Measurements from ENCODE around the gene C2CD3. TPM values are rescaled to one million over a fixed set of nuclear protein-coding genes. Genes with fewer than 3 reads are reported as not detected.

The C2CD3 gene
- total and polyA plus RNA-seq, 3 experiments from 2014 or later, result 9.1 to 41.7 (median 35.6) TPM

DNA sequence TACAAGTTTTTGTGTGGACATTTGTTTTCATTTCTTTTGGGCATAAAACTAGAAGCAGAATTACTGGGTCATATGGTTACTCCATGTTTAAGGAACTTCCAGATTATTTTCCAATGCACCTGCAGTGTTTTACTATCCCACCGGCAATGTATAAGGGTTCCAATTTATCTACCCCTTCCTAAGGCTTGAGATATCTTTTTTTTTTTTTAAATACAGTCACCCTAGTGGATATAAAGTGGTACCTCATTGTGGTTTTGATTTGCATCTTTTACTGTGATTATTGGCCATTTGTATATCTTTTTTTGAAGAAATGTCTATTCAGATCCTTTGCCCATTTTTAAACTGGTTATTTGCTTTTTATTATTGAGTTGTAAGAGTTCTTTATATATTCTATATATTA lies 127.4 kb downstream of the C2CD3 start:
- H3K36me3 Mint-ChIP-seq, result peaks cover 16 to 78% (median 31%) of the 10 kb centered on the region in 3 donors
- no peak for DNase-seq
- peak overlapping the region in 1 of 8 donors; percentile 52 for H3K27ac Mint-ChIP-seq
- H3K27me3 ChIP-seq (ENCODE audit: insufficient read depth, low read length, poor library complexity, severe bottlenecking), result no peaks in the 10 kb centered on the region
- H3K4me3 Mint-ChIP-seq, result no peak overlapping the region
- H3K27ac ChIP-seq (ENCODE audit: low read depth, low read length), result no peak overlapping the region
- H3K4me1 Mint-ChIP-seq, result peaks cover 0 to 4% (median 0%) of the 10 kb centered on the region in 3 donors
- H3K4me1 ChIP-seq (ENCODE audit: insufficient read depth, low read length), result no peaks in the 10 kb centered on the region
- no peaks in the 10 kb centered on the region for H3K9me3 Mint-ChIP-seq
- POLR2A ChIA-PET, result no interaction called here
- H3K4me3 ChIP-seq (ENCODE audit: low read length), result no peak overlapping the region
- CTCF ChIA-PET, result no interaction called here
- peaks cover 13% of the 10 kb centered on the region for H3K36me3 ChIP-seq (ENCODE audit: insufficient read depth, low read length)
- no peaks in the 10 kb centered on the region for H3K9me3 ChIP-seq (ENCODE audit: low read length)
- H3K27me3 Mint-ChIP-seq, result no peaks in the 10 kb centered on the region

DNA sequence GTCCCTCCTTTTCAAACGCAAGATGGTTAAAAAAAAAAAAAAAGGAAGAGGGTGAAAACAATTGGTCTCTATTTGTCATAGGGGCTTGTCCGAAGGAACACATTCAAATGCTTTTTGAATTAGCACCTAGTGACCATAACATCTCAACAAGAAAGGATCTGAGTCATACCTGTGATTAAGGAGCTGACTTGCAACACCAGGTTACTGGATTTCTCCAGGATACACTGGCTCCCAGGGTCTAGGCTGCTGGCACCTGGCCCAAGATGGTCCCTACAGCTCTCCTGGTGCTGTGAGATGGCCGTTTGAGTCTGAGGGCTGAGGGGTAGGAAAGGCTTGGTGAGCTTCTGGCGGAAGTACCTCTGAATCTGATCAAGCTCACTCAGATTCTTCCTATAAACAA lies 133.5 kb downstream of the C2CD3 start:
- Histone ChIP-seq H3K4me1 (ENCODE audit: insufficient read depth, low read length) (no peaks in the 10 kb centered on the region), H3K27ac (ENCODE audit: low read depth, low read length) (no peak overlapping the region), H3K9me3 (ENCODE audit: low read length) (no peaks in the 10 kb centered on the region), H3K36me3 (ENCODE audit: insufficient read depth, low read length) (peaks cover 29% of the 10 kb centered on the region), H3K27me3 (ENCODE audit: insufficient read depth, low read length, poor library complexity, severe bottlenecking) (no peaks in the 10 kb centered on the region), H3K4me3 (ENCODE audit: low read length) (no peak overlapping the region)
- H3K4me1 Mint-ChIP-seq, result peaks cover 0 to 3% (median 2%) of the 10 kb centered on the region in 3 donors
- POLR2A ChIA-PET, result no interaction called here
- H3K36me3 Mint-ChIP-seq, result peaks cover 9 to 92% (median 26%) of the 10 kb centered on the region in 3 donors
- DNase-seq, result no peak
- no peaks in the 10 kb centered on the region for H3K9me3 Mint-ChIP-seq
- no peaks in the 10 kb centered on the region for H3K27me3 Mint-ChIP-seq
- CTCF ChIA-PET, result no interaction called here
- no peak overlapping the region for H3K4me3 Mint-ChIP-seq
- H3K27ac Mint-ChIP-seq, result peak overlapping the region in 2 of 8 donors; percentile 5 to 75

DNA sequence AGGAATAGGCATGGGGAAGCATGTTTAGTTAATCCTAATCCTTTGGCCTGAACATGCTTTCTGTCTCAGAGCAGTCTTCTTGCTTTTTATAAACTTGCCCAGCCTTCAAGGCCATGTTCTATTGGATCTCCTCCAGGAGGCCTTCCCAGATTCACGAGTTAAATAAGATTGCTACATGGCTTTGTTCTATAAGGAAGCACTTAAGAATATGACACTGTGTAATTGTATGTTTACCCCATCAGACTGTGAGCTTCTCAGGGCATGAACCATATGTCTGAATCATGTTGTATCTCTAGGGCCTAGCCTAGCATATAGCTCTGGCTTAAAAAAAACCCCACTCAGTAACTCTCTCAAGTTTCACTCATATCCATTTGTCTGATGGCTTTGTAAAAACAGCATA lies 135.5 kb downstream of the C2CD3 start:
- no peaks in the 10 kb centered on the region for H3K27me3 Mint-ChIP-seq
- Histone ChIP-seq H3K4me3 (ENCODE audit: low read length) (no peak overlapping the region), H3K36me3 (ENCODE audit: insufficient read depth, low read length) (peaks cover 16% of the 10 kb centered on the region), H3K27ac (ENCODE audit: low read depth, low read length) (no peak overlapping the region), H3K9me3 (ENCODE audit: low read length) (no peaks in the 10 kb centered on the region), H3K27me3 (ENCODE audit: insufficient read depth, low read length, poor library complexity, severe bottlenecking) (no peaks in the 10 kb centered on the region), H3K4me1 (ENCODE audit: insufficient read depth, low read length) (peaks cover 12% of the 10 kb centered on the region)
- CTCF ChIA-PET, result interaction anchor here (1.0 to 4.2 kb wide), 2 partner anchors 56 to 71 kb away, joined by 3 to 17 read pairs; no protein-coding TSS in a partner anchor
- H3K27ac Mint-ChIP-seq, result peak overlapping the region in 5 of 8 donors; percentile 3 to 83 (median 17)
- H3K36me3 Mint-ChIP-seq, result peaks cover 0 to 77% (median 18%) of the 10 kb centered on the region in 3 donors
- H3K9me3 Mint-ChIP-seq, result no peaks in the 10 kb centered on the region
- no peak for DNase-seq
- H3K4me1 Mint-ChIP-seq, result peaks cover 14 to 21% (median 19%) of the 10 kb centered on the region in 3 donors
- H3K4me3 Mint-ChIP-seq, result no peak overlapping the region
- POLR2A ChIA-PET, result interaction anchor here (1.4 kb wide), 1 partner anchor 53 kb away, joined by 3 read pairs; the partner anchor contains the start of gene UCP2

DNA sequence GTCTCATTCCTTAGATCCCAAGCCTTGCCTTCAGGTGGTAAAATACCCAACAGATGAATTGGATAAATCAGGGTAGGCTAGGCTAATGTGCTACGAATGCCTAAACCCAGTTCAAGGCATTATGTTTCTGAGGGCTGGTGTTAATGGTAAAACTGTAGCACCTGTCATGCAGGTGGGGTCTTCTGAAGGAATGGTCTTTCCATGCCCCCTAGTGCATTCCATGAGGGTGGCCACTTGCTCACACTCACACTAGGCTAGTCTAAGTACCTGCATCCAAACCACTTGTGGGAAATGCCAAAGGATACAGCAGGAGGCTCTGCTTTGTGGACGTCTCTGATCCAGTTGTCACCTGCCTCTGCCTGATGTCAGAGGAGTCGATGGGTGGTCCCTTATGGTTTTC lies 137.8 kb downstream of the C2CD3 start:
- Histone ChIP-seq H3K36me3 (ENCODE audit: insufficient read depth, low read length) (peaks cover 16% of the 10 kb centered on the region), H3K27ac (ENCODE audit: low read depth, low read length) (no peak overlapping the region), H3K4me3 (ENCODE audit: low read length) (no peak overlapping the region), H3K27me3 (ENCODE audit: insufficient read depth, low read length, poor library complexity, severe bottlenecking) (no peaks in the 10 kb centered on the region), H3K4me1 (ENCODE audit: insufficient read depth, low read length) (peaks cover 15% of the 10 kb centered on the region), H3K9me3 (ENCODE audit: low read length) (no peaks in the 10 kb centered on the region)
- POLR2A ChIA-PET, result interaction anchor here (1.2 to 1.4 kb wide), 2 partner anchors 38 to 53 kb away, joined by 4 read pairs; no protein-coding TSS in a partner anchor
- CTCF ChIA-PET, result interaction anchor here (0.7 to 4.2 kb wide), 8 partner anchors 12 to 69 kb away, joined by 3 to 17 read pairs (median 3); no protein-coding TSS in a partner anchor
- peaks cover 23 to 33% (median 31%) of the 10 kb centered on the region in 3 donors for H3K4me1 Mint-ChIP-seq
- no peaks in the 10 kb centered on the region for H3K9me3 Mint-ChIP-seq
- H3K36me3 Mint-ChIP-seq, result peaks cover 0 to 69% (median 20%) of the 10 kb centered on the region in 3 donors
- peak overlapping the region in 6 of 8 donors; percentile 24 to 76 (median 48) for H3K27ac Mint-ChIP-seq
- no peaks in the 10 kb centered on the region for H3K27me3 Mint-ChIP-seq
- no peak overlapping the region for H3K4me3 Mint-ChIP-seq
- peak in 1 of 5 donors; percentile 54 for DNase-seq

DNA sequence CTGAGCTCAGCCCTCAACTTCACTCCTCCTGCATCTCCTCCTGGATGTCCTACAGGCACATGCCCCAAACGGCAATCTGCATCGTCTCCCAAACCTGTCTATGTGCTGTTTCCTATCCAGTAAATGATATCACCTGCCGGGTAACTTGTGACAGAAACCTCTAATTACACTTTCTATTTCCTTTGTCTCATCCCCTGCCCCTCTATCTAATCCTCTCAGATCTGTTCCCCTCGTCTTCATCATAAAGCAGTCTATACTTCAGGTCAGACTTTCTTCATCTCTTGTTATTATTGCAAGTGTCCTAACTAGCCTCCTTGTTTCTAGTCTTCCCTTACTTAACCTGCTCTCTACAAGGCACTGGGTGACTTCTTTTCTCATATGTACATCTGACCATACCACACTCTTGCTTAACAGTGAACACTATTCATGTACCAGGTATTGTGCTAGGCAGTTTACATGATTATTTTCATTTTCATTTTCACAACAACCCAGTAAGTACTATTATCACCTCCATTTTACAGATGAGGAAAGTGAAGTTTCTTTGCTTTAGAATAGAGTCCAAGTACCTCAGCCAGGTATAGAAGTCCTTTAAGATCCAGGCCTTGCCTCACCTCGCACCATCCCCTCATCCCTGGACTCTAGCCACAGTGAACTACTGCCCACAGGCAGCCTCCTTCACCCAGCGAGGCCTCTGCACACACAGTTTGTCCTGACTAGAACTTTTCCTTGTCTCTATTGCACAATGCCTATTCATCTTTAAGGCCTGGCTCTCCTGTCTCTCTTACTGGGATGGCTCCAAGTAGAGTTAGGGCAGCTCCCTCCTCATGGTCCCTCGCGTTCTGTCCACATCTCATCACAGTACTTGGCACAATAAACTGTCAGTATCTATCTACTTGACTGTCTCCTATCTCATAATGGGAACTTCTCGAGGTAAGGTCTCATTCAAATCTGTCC lies 139.8 kb downstream of the C2CD3 start:
- no peaks in the 10 kb centered on the region for H3K27me3 Mint-ChIP-seq
- H3K27ac Mint-ChIP-seq, result peak overlapping the region; percentile 73 to 99 (median 84)
- DNase-seq, result no peak
- no peaks in the 10 kb centered on the region for H3K27me3 ChIP-seq (ENCODE audit: insufficient read depth, low read length, poor library complexity, severe bottlenecking)
- ChIA-PET POLR2A (no interaction called here), CTCF (interaction anchor here (0.6 to 1.1 kb wide), 4 partner anchors 17 to 66 kb away, joined by 3 to 4 read pairs (median 3); no protein-coding TSS in a partner anchor)
- H3K36me3 ChIP-seq (ENCODE audit: insufficient read depth, low read length), result peaks cover 7% of the 10 kb centered on the region
- H3K36me3 Mint-ChIP-seq, result peaks cover 11 to 58% (median 19%) of the 10 kb centered on the region in 3 donors
- peak overlapping the region; percentile 15 for H3K4me3 ChIP-seq (ENCODE audit: low read length)
- no peaks in the 10 kb centered on the region for H3K9me3 Mint-ChIP-seq
- H3K9me3 ChIP-seq (ENCODE audit: low read length), result no peaks in the 10 kb centered on the region
- no peak overlapping the region for H3K27ac ChIP-seq (ENCODE audit: low read depth, low read length)
- H3K4me3 Mint-ChIP-seq, result peak overlapping the region; percentile 27 to 79 (median 69)
- peaks cover 23 to 38% (median 36%) of the 10 kb centered on the region in 3 donors for H3K4me1 Mint-ChIP-seq
- peaks cover 15% of the 10 kb centered on the region for H3K4me1 ChIP-seq (ENCODE audit: insufficient read depth, low read length)

DNA sequence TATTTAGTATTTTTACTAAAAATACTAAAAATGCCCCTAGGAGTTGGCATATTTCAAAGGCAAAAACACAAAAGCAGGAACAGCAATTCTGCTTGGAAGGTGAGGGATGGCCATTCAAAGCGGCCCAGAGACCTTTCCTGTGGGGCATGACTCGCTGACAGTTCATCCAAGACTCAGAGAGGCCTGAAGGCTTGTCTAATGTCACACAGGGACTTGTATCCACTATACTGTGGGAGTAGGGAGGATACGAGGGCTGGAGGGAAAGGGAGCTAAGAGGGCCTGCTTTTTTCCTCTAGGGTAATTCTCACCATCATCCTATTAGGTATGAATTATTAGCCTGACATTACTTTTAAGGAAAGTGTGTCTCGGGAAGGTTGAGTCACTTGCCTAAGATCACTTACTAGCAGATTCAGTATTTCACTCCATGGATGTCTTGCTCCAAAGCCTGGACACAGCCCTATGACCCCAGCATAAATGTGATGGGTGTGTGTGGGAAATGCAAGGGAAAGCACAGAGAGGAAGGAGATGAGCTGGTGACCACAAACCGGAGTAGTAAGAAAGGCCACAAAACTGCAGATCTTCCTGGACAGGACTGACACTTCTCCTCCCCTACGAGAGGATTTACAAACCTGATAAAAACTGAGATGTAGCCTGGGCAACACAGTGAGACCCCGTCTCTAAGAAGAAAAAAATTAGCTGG lies 145.2 kb downstream of the C2CD3 start:
- H3K27ac ChIP-seq (ENCODE audit: low read depth, low read length), result no peak overlapping the region
- Mint-ChIP-seq H3K4me3 (peak overlapping the region in 2 of 7 donors; percentile 11 to 29), H3K27ac (peak overlapping the region in 5 of 8 donors; percentile 11 to 75 (median 40)), H3K9me3 (no peaks in the 10 kb centered on the region), H3K36me3 (peaks cover 22 to 42% (median 22%) of the 10 kb centered on the region in 3 donors), H3K27me3 (no peaks in the 10 kb centered on the region), H3K4me1 (peaks cover 20 to 38% (median 26%) of the 10 kb centered on the region in 3 donors)
- H3K4me1 ChIP-seq (ENCODE audit: insufficient read depth, low read length), result peaks cover 14% of the 10 kb centered on the region
- DNase-seq, result no peak
- no peaks in the 10 kb centered on the region for H3K36me3 ChIP-seq (ENCODE audit: insufficient read depth, low read length)
- no peaks in the 10 kb centered on the region for H3K9me3 ChIP-seq (ENCODE audit: low read length)
- no peak overlapping the region for H3K4me3 ChIP-seq (ENCODE audit: low read length)
- POLR2A ChIA-PET, result no interaction called here
- CTCF ChIA-PET, result interaction anchor here (0.6 to 1.4 kb wide), 3 partner anchors 12 to 61 kb away, joined by 3 read pairs; no protein-coding TSS in a partner anchor
- no peaks in the 10 kb centered on the region for H3K27me3 ChIP-seq (ENCODE audit: insufficient read depth, low read length, poor library complexity, severe bottlenecking)

DNA sequence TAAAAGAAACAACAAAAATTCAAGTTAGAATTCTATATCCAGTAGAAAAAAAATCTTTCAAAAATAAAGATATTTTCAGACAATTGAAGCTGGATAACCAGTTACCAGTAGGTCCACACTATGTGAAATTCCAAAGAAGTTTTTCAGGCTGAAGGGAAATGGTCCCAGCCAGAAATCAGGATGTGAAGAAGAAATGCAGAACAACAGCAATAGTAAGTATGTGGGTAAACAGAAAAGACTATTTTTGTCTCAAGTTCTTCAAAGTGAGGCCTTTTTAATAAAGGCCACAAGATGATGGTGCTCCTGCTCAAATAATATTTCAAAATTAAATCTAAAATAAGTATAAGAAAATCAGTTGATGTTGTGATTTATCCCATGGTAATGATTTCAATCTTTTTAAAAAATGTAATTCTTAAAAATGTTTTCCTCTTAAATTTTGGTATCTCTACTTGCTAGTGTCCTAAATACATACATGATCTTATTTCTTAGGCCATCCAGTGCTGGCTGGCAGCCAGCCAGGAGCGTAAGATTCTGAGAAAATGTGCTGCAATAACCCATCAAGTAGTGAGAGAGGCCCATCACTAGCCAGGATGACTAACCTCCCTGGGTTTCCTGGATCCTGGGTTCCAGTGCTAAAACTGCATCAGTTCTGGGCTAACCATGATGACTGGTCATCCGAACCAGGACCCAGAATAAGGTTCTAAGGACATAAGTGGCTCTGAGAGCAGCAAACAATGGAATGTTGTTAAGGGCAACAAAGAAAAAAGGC lies 146.4 kb downstream of the C2CD3 start:
- H3K9me3 ChIP-seq (ENCODE audit: low read length), result no peaks in the 10 kb centered on the region
- peaks cover 20% of the 10 kb centered on the region for H3K4me1 ChIP-seq (ENCODE audit: insufficient read depth, low read length)
- H3K4me1 Mint-ChIP-seq, result peaks cover 13 to 28% (median 17%) of the 10 kb centered on the region in 3 donors
- no peak overlapping the region for H3K27ac ChIP-seq (ENCODE audit: low read depth, low read length)
- no peak for DNase-seq
- H3K27ac Mint-ChIP-seq, result peak overlapping the region in 2 of 8 donors; percentile 25 to 49
- no peak overlapping the region for H3K4me3 ChIP-seq (ENCODE audit: low read length)
- peaks cover 22 to 42% (median 22%) of the 10 kb centered on the region in 3 donors for H3K36me3 Mint-ChIP-seq
- no peaks in the 10 kb centered on the region for H3K9me3 Mint-ChIP-seq
- no peaks in the 10 kb centered on the region for H3K27me3 Mint-ChIP-seq
- H3K4me3 Mint-ChIP-seq, result no peak overlapping the region
- POLR2A ChIA-PET, result no interaction called here
- no peaks in the 10 kb centered on the region for H3K27me3 ChIP-seq (ENCODE audit: insufficient read depth, low read length, poor library complexity, severe bottlenecking)
- H3K36me3 ChIP-seq (ENCODE audit: insufficient read depth, low read length), result no peaks in the 10 kb centered on the region
- CTCF ChIA-PET, result no interaction called here
